SU-DHL-6 (cell line): ENCODE measurements around the gene FKBP1A.

Source experiments
- H2AFZ ChIP-seq: fragments of 200-600 bp; sonication (generic); 2 replicates; pipeline ENCODE4 v1.6.1; 2014; ENCODE audit warnings: low read depth, mild to moderate bottlenecking, moderate library complexity, mixed read lengths, antibody characterized with exemption, low read length; ENCODE audit not compliant: severe bottlenecking
- H3F3A ChIP-seq: fragments of 200-600 bp; shearing (Covaris generic); 2 replicates; pipeline ENCODE4 v1.6.0; 2016; ENCODE audit warnings: antibody characterized with exemption, mild to moderate bottlenecking; ENCODE audit not compliant: insufficient read depth
- H3K27ac ChIP-seq: fragments of 200-600 bp; sonication (generic); 2 replicates; pipeline ENCODE4 v1.5.1; 2016; ENCODE audit warnings: low read depth, mild to moderate bottlenecking, low read length, moderate library complexity, mixed read lengths
- H3K27me3 ChIP-seq: fragments of 200-600 bp; sonication (generic), shearing (Covaris generic); 2 replicates; pipeline ENCODE4 v1.6.0; 2014; ENCODE audit warnings: mild to moderate bottlenecking, low read length
- H3K36me3 ChIP-seq: fragments of 200-600 bp; sonication (generic); 2 replicates; pipeline ENCODE4 v1.6.1; 2014; ENCODE audit warnings: mild to moderate bottlenecking, low read length, mixed read lengths
- H3K4me2 ChIP-seq: fragments of 300-600, 200-600 bp; shearing (Covaris generic), sonication (generic); 2 replicates; pipeline ENCODE4 v1.6.0; 2014; ENCODE audit warnings: low read length, low read depth, mild to moderate bottlenecking; ENCODE audit not compliant: poor library complexity, severe bottlenecking
- H3K4me3 ChIP-seq: fragments of 200-600 bp; sonication (generic); 2 replicates; pipeline ENCODE4 v1.5.1; 2014; ENCODE audit warnings: antibody characterized with exemption, low read length, mild to moderate bottlenecking, mixed read lengths; ENCODE audit not compliant: insufficient read depth, poor library complexity, severe bottlenecking
- H3K79me2 ChIP-seq: fragments of 200-600 bp; sonication (generic); 2 replicates; pipeline ENCODE4 v1.6.1; 2014; ENCODE audit warnings: mild to moderate bottlenecking, low read length, moderate library complexity; ENCODE audit not compliant: insufficient read depth
- H3K9ac ChIP-seq: fragments of 200-600 bp; sonication (generic); 2 replicates; pipeline ENCODE4 v1.7.0; 2014; ENCODE audit warnings: mild to moderate bottlenecking, low read length
- H3K9me2 ChIP-seq: fragments of 200-600 bp; sonication (generic); replicated peaks from 2 replicates; pipeline ENCODE4 v1.6.1; 2014; ENCODE audit warnings: low read length; ENCODE audit not compliant: insufficient read depth
- H3K9me3 ChIP-seq: fragments of 200-600 bp; sonication (generic); 2 replicates; pipeline ENCODE4 v1.6.1; 2014; ENCODE audit warnings: low read length, mixed read lengths; ENCODE audit not compliant: insufficient read depth
- H4K20me1 ChIP-seq: fragments of 200-600 bp; sonication (generic); 2 replicates; pipeline ENCODE4 v1.6.1; 2014; ENCODE audit warnings: low read depth, mild to moderate bottlenecking, antibody characterized with exemption, low read length, moderate library complexity, mixed read lengths
- EZH2phosphoT487 ChIP-seq: fragments of 200-600 bp; sonication (generic), shearing (Covaris generic); conservative IDR thresholded peaks from 2 replicates; pipeline ENCODE4 v1.6.1; 2018; ENCODE audit warnings: mild to moderate bottlenecking, antibody characterized with exemption, low read length, moderate library complexity, mixed read lengths
- TF ChIP-seq, protein P1 (sequence below): fragments of 200-600 bp; sonication (generic); IDR thresholded peaks from one replicate; pipeline ENCODE4 v1.5.1; 2017; ENCODE audit warnings: antibody characterized with exemption, mild to moderate bottlenecking, low read length, moderate library complexity; ENCODE audit not compliant: insufficient read depth, poor library complexity, severe bottlenecking

The FKBP1A gene

DNA sequence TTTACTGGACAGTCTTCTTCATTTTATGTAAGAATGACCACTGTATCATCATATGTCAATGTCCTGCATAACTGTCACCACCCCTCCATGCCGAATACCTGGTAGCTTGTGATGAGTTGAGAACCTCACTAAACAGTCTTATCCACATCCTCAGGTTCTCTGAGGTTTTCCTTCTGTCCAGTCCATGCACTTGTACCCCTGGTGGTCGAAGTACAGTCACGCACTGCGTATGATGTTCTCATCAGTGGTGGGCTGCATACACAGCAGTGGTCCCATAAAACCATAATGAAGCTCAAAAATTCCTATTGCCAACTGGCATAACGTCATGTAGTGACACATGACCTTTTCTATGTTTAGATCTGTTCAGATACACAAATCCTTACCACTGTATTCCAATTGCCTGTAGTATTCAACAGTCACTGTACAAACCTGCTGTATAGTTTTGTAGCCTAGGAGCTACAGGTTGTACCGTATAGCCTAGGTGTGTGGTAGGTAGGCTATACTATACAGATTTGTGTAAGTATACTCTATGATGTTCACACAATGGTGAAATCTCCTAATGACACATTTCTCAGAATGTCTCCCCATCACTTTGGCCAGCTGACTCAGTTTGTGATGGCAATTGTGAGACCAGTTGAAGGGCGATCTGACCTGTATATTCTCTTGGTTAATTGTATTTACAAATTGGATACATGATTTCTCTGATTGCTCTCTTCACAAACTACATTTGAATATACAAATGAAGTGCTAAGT lies 32.6 kb downstream of the FKBP1A start:
- H3K27me3 ChIP-seq: no peaks in the 10 kb centered on the region
- H3K79me2 ChIP-seq: peaks cover 8% of the 10 kb centered on the region; the same call in 1 of the 2 replicates
- H3K4me3 ChIP-seq: no peak overlapping the region
- no peak overlapping the region for H2AFZ ChIP-seq
- no peaks in the 10 kb centered on the region for H3F3A ChIP-seq
- no peaks in the 10 kb centered on the region for H3K9me2 ChIP-seq
- H3K9me3 ChIP-seq: no peaks in the 10 kb centered on the region
- H3K9ac ChIP-seq: no peak overlapping the region
- H4K20me1 ChIP-seq: no peaks in the 10 kb centered on the region
- H3K4me2 ChIP-seq: no peak overlapping the region
- H3K27ac ChIP-seq: no peak overlapping the region
- 0 out of 2 replicates have a peak, but pooled peaks cover 6% of the 10 kb centered on the region for H3K36me3 ChIP-seq
- no peak for TF ChIP-seq EZH2phosphoT487
- TF ChIP-seq, protein P1, sequence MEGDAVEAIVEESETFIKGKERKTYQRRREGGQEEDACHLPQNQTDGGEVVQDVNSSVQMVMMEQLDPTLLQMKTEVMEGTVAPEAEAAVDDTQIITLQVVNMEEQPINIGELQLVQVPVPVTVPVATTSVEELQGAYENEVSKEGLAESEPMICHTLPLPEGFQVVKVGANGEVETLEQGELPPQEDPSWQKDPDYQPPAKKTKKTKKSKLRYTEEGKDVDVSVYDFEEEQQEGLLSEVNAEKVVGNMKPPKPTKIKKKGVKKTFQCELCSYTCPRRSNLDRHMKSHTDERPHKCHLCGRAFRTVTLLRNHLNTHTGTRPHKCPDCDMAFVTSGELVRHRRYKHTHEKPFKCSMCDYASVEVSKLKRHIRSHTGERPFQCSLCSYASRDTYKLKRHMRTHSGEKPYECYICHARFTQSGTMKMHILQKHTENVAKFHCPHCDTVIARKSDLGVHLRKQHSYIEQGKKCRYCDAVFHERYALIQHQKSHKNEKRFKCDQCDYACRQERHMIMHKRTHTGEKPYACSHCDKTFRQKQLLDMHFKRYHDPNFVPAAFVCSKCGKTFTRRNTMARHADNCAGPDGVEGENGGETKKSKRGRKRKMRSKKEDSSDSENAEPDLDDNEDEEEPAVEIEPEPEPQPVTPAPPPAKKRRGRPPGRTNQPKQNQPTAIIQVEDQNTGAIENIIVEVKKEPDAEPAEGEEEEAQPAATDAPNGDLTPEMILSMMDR: no peak

GRCh38 chr20:1357921-1358671 lies 34.8 kb downstream of the FKBP1A start:
- H3K27ac ChIP-seq: no peak overlapping the region
- H3K4me2 ChIP-seq: no peak overlapping the region
- H2AFZ ChIP-seq: no peak overlapping the region
- H3K36me3 ChIP-seq: 0 out of 2 replicates have a peak, but pooled peaks cover 6% of the 10 kb centered on the region
- peaks cover 8% of the 10 kb centered on the region; the same call in 1 of the 2 replicates for H3K79me2 ChIP-seq
- H3F3A ChIP-seq: no peaks in the 10 kb centered on the region
- H4K20me1 ChIP-seq: no peaks in the 10 kb centered on the region
- H3K9ac ChIP-seq: no peak overlapping the region
- no peaks in the 10 kb centered on the region for H3K9me2 ChIP-seq
- H3K4me3 ChIP-seq: no peak overlapping the region
- H3K9me3 ChIP-seq: no peaks in the 10 kb centered on the region
- no peak for TF ChIP-seq EZH2phosphoT487
- TF ChIP-seq, protein P1: no peak
- H3K27me3 ChIP-seq: no peaks in the 10 kb centered on the region

DNA sequence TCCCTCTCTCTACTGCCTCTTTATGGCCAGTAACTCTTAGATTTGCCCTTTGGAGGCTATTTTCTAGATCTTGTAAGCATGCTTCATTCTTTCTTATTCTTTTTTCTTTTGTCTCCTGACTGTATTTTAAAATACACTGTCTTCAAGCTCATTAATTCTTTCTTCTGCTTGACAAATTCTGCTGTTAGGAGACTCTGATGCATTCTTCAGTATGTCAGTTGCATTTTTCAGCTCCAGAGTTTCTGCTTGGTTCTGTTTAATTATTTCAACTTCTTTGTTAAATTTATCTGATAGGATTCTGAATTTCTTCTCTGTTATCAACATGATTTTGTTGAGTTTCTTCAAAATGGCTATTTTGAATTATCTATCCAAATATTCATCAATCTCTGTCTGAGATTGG lies 38.9 kb downstream of the FKBP1A start:
- Histone ChIP-seq H3K4me2 (no peak overlapping the region), H3F3A (no peaks in the 10 kb centered on the region), H3K9me2 (no peaks in the 10 kb centered on the region), H3K36me3 (no peaks in the 10 kb centered on the region), H3K79me2 (peaks cover 8% of the 10 kb centered on the region; the same call in 1 of the 2 replicates), H4K20me1 (no peaks in the 10 kb centered on the region), H3K27me3 (no peaks in the 10 kb centered on the region), H3K4me3 (no peak overlapping the region), H3K27ac (no peak overlapping the region), H3K9me3 (no peaks in the 10 kb centered on the region), H2AFZ (no peak overlapping the region), H3K9ac (no peak overlapping the region)
- TF ChIP-seq EZH2phosphoT487: no peak
- TF ChIP-seq, protein P1: no peak
